ENCODE results near the gene FREM1.

The FREM1 gene

DNA sequence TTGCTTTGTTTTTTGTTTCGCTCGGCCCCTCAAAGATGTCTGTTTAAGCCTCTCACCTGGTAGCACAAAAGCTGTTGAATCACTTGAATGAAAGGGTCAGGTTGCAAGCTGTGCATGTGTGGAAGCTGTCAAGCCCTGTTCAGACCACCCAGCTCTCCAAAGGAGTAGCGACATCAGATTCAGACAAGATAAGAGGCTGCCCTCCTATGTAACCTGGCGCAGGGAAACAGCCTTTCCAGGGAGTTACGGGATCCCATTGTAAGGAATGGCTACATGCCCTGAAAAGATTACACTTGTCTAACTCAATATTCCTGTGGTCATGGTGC lies 2.9 kb downstream of the FREM1 start:
- no peak overlapping the region for H3K4me3 ChIP-seq (ENCODE audit: control insufficient read depth, low read depth, low read length)
- no peak for DNase-seq (ENCODE audit: low read depth)

GRCh38 chr9:14906644-14907359 lies 3.4 kb downstream of the FREM1 start:
- TF ChIP-seq, protein P1, sequence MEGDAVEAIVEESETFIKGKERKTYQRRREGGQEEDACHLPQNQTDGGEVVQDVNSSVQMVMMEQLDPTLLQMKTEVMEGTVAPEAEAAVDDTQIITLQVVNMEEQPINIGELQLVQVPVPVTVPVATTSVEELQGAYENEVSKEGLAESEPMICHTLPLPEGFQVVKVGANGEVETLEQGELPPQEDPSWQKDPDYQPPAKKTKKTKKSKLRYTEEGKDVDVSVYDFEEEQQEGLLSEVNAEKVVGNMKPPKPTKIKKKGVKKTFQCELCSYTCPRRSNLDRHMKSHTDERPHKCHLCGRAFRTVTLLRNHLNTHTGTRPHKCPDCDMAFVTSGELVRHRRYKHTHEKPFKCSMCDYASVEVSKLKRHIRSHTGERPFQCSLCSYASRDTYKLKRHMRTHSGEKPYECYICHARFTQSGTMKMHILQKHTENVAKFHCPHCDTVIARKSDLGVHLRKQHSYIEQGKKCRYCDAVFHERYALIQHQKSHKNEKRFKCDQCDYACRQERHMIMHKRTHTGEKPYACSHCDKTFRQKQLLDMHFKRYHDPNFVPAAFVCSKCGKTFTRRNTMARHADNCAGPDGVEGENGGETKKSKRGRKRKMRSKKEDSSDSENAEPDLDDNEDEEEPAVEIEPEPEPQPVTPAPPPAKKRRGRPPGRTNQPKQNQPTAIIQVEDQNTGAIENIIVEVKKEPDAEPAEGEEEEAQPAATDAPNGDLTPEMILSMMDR (IDR thresholded peaks at IDR 0.05; ENCODE audit: control insufficient read depth, insufficient read depth, low read depth, low read length, missing control alignments): no peak
- no peak for DNase-seq (ENCODE audit: low read depth)
- H3K4me3 ChIP-seq (ENCODE audit: control insufficient read depth, low read depth, low read length): no peak overlapping the region

More for the DNA sequence above, 2.9 kb downstream of the FREM1 start:
- TF ChIP-seq, protein P1 (IDR thresholded peaks at IDR 0.05; ENCODE audit: control insufficient read depth, insufficient read depth, low read depth, low read length, missing control alignments): no peak

- no peak overlapping the region for H3K4me3 ChIP-seq (ENCODE audit: control insufficient read depth, low read depth, low read length)
- TF ChIP-seq, protein P1 (IDR thresholded peaks at IDR 0.05; ENCODE audit: control insufficient read depth, insufficient read depth, low read depth, low read length, missing control alignments): no peak
- DNase-seq (ENCODE audit: low read depth): no peak
Observed at GRCh38 chr9:14906000-14906399, 4.2 kb downstream of the FREM1 start.

GRCh38 chr9:14903040-14903439 lies 7.2 kb downstream of the FREM1 start:
- TF ChIP-seq, protein P1 (IDR thresholded peaks at IDR 0.05; ENCODE audit: control insufficient read depth, insufficient read depth, low read depth, low read length, missing control alignments): no peak
- no peak overlapping the region for H3K4me3 ChIP-seq (ENCODE audit: control insufficient read depth, low read depth, low read length)
- no peak for DNase-seq (ENCODE audit: low read depth)

- TF ChIP-seq, protein P1 (IDR thresholded peaks at IDR 0.05; ENCODE audit: control insufficient read depth, insufficient read depth, low read depth, low read length, missing control alignments): no peak
- no peak overlapping the region for H3K4me3 ChIP-seq (ENCODE audit: control insufficient read depth, low read depth, low read length)
- no peak for DNase-seq (ENCODE audit: low read depth)
Observed at GRCh38 chr9:14902561-14902960, 7.7 kb downstream of the FREM1 start.

DNA sequence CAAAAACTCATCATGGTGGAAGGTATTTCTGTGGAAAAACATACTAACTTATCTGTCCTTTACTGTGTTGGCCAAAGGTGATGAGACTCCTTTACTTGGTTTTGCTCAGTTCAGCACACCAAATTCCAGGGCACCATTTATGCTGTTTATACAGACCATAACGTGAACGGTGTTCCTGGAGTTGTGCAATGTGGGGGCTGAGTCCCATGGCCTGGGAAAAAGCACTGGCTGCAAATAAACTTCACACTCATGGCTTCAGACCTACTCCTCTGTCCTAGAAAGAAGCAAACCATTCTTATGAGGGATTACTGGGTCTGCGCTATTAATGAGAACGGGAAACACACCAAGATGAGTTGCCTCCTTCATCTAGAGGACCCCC lies 10.4 kb downstream of the FREM1 start:
- DNase-seq (ENCODE audit: low read depth): no peak
- TF ChIP-seq, protein P1 (IDR thresholded peaks at IDR 0.05; ENCODE audit: control insufficient read depth, insufficient read depth, low read depth, low read length, missing control alignments): no peak
- no peak overlapping the region for H3K4me3 ChIP-seq (ENCODE audit: control insufficient read depth, low read depth, low read length)

All from AG09309 (cell line).